PFSK-1 (cell line): Measurements from ENCODE around the gene RFX4.

Source experiments
- FOXP2 ChIP-seq: optimal IDR thresholded peaks from 2 replicates; pipeline ENCODE3; 2011; ENCODE audit warnings: borderline replicate concordance, control low read depth, inconsistent platforms; ENCODE audit not compliant: insufficient read depth; ENCODE audit errors: extremely low read length, extremely low read depth
- POLR2AphosphoS5 ChIP-seq: IDR thresholded peaks from 2 replicates; pipeline ENCODE4 v1.6.1; 2012; ENCODE audit warnings: low read depth, mild to moderate bottlenecking, control low read depth, low read length, moderate library complexity
- SIN3A ChIP-seq: IDR thresholded peaks from 2 replicates; pipeline ENCODE4 v1.6.1; 2012; ENCODE audit warnings: mild to moderate bottlenecking, low read length, moderate library complexity, borderline replicate concordance; ENCODE audit not compliant: insufficient read depth
- TAF1 ChIP-seq: IDR thresholded peaks from 2 replicates; pipeline ENCODE4 v1.6.1; 2012; ENCODE audit warnings: low read length, control low read depth, borderline replicate concordance; ENCODE audit not compliant: insufficient read depth
- TF ChIP-seq, protein P1 (sequence below), 2 experiments: IDR thresholded peaks; 2 replicates each; pipeline versions ENCODE4 v1.6.1 to v1.8.0; 2011 to 2012; ENCODE audit warnings: low read depth in 2 of 2, low read length in 2 of 2, control low read depth in 1 of 2, inconsistent platforms in 1 of 2, mild to moderate bottlenecking in 1 of 2, moderate library complexity in 1 of 2; ENCODE audit not compliant: insufficient read depth in 1 of 2

The RFX4 gene

DNA sequence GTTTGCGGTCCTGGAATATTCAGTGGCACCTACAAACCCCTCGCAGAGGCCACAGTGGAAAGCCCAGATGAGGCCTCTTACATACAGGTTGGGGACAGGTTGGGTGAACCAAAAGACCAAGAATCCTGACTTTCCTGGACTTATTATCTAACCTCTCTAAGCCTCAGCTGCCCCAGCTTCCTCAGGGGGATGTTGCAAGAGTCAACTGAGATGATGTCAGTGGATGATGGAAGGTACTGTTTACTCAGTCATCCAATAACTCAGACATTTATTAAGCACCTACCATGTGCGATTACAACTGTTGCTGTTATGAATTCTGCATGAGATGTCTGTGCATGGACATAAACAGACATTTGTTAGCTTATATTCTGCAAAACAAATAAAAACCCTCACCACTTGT lies 72.8 kb downstream of the RFX4 start:
- no peak for TF ChIP-seq POLR2AphosphoS5
- TF ChIP-seq TAF1: no peak
- TF ChIP-seq SIN3A: no peak
- TF ChIP-seq FOXP2: no peak
- TF ChIP-seq, protein P1, sequence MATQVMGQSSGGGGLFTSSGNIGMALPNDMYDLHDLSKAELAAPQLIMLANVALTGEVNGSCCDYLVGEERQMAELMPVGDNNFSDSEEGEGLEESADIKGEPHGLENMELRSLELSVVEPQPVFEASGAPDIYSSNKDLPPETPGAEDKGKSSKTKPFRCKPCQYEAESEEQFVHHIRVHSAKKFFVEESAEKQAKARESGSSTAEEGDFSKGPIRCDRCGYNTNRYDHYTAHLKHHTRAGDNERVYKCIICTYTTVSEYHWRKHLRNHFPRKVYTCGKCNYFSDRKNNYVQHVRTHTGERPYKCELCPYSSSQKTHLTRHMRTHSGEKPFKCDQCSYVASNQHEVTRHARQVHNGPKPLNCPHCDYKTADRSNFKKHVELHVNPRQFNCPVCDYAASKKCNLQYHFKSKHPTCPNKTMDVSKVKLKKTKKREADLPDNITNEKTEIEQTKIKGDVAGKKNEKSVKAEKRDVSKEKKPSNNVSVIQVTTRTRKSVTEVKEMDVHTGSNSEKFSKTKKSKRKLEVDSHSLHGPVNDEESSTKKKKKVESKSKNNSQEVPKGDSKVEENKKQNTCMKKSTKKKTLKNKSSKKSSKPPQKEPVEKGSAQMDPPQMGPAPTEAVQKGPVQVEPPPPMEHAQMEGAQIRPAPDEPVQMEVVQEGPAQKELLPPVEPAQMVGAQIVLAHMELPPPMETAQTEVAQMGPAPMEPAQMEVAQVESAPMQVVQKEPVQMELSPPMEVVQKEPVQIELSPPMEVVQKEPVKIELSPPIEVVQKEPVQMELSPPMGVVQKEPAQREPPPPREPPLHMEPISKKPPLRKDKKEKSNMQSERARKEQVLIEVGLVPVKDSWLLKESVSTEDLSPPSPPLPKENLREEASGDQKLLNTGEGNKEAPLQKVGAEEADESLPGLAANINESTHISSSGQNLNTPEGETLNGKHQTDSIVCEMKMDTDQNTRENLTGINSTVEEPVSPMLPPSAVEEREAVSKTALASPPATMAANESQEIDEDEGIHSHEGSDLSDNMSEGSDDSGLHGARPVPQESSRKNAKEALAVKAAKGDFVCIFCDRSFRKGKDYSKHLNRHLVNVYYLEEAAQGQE (IDR thresholded peaks at IDR 0.05; ENCODE audit: insufficient read depth in 1 of 2, low read depth in 2 of 2, low read length in 2 of 2): no peak

DNA sequence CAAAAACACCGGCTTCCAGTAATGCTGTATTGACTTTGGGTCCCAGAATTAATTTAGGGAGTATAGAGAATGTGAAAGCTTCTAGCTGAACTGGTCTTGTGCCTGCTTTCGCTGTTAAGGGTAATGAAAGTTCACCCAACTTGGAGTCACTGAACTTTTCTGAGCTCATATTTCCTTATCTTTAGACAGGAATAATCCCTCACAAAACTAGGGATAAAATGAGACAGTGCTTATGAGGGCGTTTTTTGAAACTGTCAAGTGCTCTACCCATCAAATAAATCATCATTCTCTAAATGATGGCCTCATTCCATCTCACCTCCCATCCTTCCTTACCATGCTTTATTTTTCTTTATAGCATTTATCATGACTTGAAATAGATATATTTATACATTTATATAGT lies 74.7 kb downstream of the RFX4 start:
- TF ChIP-seq, protein P1 (IDR thresholded peaks at IDR 0.05; ENCODE audit: insufficient read depth in 1 of 2, low read depth in 2 of 2, low read length in 2 of 2): no peak
- TF ChIP-seq TAF1: no peak
- TF ChIP-seq POLR2AphosphoS5: no peak

DNA sequence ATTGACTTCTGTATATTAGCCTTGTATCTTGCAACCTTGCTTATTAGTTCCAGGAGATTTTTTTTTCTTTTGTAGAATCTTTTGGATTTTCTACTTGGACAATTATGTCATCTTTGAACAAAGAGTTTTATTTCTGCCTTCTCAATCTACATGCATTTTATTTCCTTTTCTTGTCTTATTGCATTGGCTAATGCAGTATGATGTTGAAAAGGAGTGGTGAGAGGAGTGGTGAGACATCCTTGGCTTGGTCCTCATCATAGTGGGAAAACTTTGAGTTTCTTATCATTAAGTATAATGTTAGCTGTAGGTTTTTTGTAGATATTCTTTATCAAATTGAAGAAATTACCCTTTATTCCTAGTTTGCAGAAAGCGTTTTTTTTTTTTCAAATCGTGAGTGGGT lies 80.6 kb downstream of the RFX4 start:
- TF ChIP-seq POLR2AphosphoS5: no peak
- TF ChIP-seq TAF1: no peak
- no peak for TF ChIP-seq SIN3A
- TF ChIP-seq FOXP2: no peak
- TF ChIP-seq, protein P1 (IDR thresholded peaks at IDR 0.05; ENCODE audit: insufficient read depth in 1 of 2, low read depth in 2 of 2, low read length in 2 of 2): no peak

DNA sequence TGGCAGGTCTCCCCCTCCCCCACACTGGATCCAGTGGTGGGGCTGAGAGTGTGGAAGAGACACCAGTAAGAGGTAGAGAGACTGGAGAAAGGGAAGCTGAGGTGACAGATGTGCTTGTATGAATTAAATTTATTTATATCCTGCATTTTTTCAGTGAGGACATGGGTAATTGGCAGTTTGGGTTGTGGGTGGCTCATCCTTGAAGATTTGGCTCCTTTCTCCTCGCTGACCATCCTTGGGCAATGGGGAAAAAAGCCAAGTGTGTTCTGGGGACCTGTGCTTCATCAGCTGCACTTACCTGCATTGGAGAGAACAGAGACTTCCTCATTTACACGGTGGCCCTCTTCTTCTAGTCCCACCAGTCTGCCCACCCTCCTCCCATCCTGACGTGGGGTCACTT lies 86.4 kb downstream of the RFX4 start:
- TF ChIP-seq POLR2AphosphoS5 (no peak), FOXP2 (no peak), SIN3A (no peak), TAF1 (no peak)
- TF ChIP-seq, protein P1 (IDR thresholded peaks at IDR 0.05; ENCODE audit: insufficient read depth in 1 of 2, low read depth in 2 of 2, low read length in 2 of 2): no peak

DNA sequence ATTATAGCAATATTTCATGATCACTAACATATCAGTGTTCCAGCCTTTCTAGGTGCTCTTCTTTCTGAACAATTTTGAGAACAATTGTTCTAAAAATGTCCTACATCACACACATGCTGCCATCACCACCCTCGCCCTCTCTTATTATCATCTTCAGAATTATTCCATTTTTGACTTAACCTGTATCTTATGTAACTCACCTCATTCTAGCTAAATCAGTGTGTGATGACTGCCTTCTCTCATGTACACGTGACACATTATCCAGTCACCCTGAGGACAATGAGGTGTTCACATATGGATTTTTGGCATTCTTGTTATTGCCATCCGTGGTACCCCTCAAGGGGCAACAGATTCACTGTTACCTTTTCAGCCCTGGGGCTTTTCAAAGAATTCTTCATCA lies 87.3 kb downstream of the RFX4 start:
- TF ChIP-seq FOXP2: no peak
- no peak for TF ChIP-seq SIN3A
- TF ChIP-seq, protein P1 (IDR thresholded peaks at IDR 0.05; ENCODE audit: insufficient read depth in 1 of 2, low read depth in 2 of 2, low read length in 2 of 2): no peak
- TF ChIP-seq TAF1: no peak
- TF ChIP-seq POLR2AphosphoS5: no peak
